Measurements from ENCODE around the gene ROBO2.

ROBO2 gene

GRCh38 chr3:77436908-77437307 lies 397.0 kb downstream of the ROBO2 start:
- no peak for DNase-seq

- DNase-seq: no peak
These were observed 406.2 kb downstream of the ROBO2 start for GRCh38 chr3:77446084-77446483.

- no peak for DNase-seq
These were observed 406.9 kb downstream of the ROBO2 start for GRCh38 chr3:77446761-77447160.

GRCh38 chr3:77449459-77450350 lies 409.8 kb downstream of the ROBO2 start:
- DNase-seq: no peak

GRCh38 chr3:77456431-77456830 lies 416.5 kb downstream of the ROBO2 start:
- no peak for DNase-seq

- DNase-seq: no peak
These were observed 417.0 kb downstream of the ROBO2 start for GRCh38 chr3:77456906-77457305.

- DNase-seq: no peak
These were observed 420.0 kb downstream of the ROBO2 start for GRCh38 chr3:77459926-77460325.

GRCh38 chr3:77460326-77460725 lies 420.4 kb downstream of the ROBO2 start:
- no peak for DNase-seq

- DNase-seq: no peak
These were observed 423.1 kb downstream of the ROBO2 start for GRCh38 chr3:77462951-77463350.

GRCh38 chr3:77464111-77464688 lies 424.3 kb downstream of the ROBO2 start:
- DNase-seq: no peak

GRCh38 chr3:77466562-77467115 lies 426.7 kb downstream of the ROBO2 start:
- no peak for DNase-seq

- DNase-seq: no peak
These were observed 428.1 kb downstream of the ROBO2 start for GRCh38 chr3:77467702-77468625.

- DNase-seq: no peak
These were observed 428.7 kb downstream of the ROBO2 start for GRCh38 chr3:77468626-77469020.

GRCh38 chr3:77475507-77475906 lies 435.6 kb downstream of the ROBO2 start:
- no peak for DNase-seq

GRCh38 chr3:77479021-77479420 lies 439.1 kb downstream of the ROBO2 start:
- no peak for DNase-seq

GRCh38 chr3:77489216-77489615 lies 449.3 kb downstream of the ROBO2 start:
- DNase-seq: no peak

GRCh38 chr3:77491961-77492360 lies 452.1 kb downstream of the ROBO2 start:
- no peak for DNase-seq

GRCh38 chr3:77500721-77501120 lies 460.8 kb downstream of the ROBO2 start:
- no peak for DNase-seq

GRCh38 chr3:77506384-77506783 lies 466.5 kb downstream of the ROBO2 start:
- DNase-seq: no peak

- DNase-seq: no peak
These were observed 473.6 kb downstream of the ROBO2 start for GRCh38 chr3:77513542-77513941.

- DNase-seq: no peak
These were observed 474.9 kb downstream of the ROBO2 start for GRCh38 chr3:77514766-77515165.

GRCh38 chr3:77524463-77524862 lies 484.6 kb downstream of the ROBO2 start:
- no peak for DNase-seq

All from DMS153 (cell line).